Astrocyte of the hippocampus (primary cell): ENCODE measurements around the gene PTGES2.
"Not testable (repeated sequence)": the region's sequence is repeated elsewhere in the genome, so short reads cannot be mapped to it uniquely, and the experiment has no call there.

Experiments
- DNase-seq: peaks from one replicate; pipeline ENCODE4 v3.0.0; 2011; ENCODE audit warnings: low read depth, low spot score

Gene PTGES2

DNA sequence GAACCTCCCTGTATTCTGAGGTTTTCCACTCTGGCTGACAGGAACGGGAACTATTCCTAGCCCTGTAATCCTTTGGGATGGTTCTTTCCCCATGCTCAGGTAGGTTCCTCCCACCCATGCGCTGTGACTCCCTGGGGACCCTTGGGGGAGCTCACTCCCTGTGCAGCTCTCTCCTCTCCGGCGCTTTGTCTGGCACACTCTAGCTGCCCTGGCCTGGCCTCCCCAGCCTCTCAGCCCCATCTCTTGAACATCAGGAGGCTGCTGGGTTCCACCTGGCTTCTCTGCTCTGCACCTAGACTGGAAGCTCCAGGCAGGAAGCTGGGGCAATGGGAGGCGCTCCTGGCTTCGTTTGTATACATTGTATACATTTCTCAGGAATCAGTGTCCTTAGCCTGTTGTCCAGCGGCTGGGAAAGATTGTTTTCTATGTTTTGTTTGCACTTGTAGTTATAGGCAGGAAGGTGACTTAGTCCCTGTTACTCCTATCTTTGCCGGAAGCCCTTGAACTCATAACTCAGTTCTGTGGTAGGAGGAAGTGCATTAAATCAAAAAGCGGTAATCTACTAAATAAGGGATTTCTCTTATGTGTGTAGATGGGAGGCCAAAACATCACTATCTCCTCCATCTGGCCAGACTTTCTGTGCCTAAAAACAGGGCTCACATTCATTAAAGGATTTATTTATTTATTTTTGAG, 39.1 kb downstream of the PTGES2 start:
- no peak for DNase-seq

DNA sequence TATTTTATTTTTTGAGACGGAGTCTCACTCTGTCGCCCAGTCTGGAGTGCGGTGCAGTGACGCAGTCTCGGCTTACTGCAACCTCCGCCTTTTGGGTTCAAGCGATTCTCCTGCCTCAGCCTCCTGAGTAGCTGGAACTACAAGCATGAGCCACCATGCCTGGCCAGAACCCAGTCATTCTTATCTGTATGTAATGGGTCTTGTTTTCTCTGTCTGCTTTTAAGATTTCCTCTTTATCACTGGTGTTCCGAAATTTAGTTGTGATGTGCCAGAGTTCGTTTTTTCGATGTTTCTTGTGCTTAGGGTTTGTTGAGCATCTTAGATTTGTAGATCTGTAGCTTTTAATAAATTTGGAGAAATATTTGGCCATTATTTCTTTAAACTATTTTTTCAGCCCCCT, 40.3 kb downstream of the PTGES2 start:
- DNase-seq = no peak

- no peak for DNase-seq
Observed at GRCh38 chr9:128085943-128086342, 41.6 kb downstream of the PTGES2 start.

DNA sequence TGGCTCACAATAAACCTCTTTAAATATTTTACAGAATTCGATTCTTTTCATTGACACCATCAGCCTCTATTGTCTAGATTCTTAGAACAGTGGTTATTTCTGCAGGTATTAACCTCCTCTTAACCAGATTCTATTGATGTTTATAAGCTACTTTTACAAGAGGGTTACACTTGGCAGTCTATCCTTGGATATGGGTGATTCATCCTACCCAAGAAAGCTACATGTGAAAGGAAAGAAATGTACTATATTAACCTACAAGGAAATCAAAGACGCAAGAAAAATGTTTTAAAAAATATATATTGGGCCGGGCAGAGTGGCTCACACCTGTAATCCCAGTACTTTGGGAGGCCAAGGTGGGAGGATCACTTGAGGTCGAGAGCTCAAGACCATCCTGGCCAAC, 42.8 kb downstream of the PTGES2 start:
- DNase-seq = peak; percentile 39

DNA sequence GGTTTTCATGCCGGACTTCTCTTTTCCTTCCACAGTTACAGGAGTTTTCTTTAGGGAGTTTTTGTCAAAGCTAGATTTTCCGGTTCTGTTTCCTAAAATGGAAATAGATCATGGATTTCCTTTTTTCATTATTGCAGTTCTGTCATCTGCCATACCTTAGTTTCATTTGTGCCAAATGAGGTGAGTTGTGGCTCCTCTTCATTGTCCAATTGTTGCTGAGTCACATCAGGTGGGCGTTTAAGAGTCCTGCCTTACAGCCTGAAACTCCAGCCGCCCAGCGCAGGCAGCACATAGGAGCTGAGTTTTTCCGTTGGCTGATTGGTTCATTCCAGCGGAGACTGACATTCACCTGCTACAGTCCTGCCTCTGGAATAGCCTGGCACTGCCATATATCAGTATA, 45.4 kb downstream of the PTGES2 start:
- DNase-seq = no peak

DNA sequence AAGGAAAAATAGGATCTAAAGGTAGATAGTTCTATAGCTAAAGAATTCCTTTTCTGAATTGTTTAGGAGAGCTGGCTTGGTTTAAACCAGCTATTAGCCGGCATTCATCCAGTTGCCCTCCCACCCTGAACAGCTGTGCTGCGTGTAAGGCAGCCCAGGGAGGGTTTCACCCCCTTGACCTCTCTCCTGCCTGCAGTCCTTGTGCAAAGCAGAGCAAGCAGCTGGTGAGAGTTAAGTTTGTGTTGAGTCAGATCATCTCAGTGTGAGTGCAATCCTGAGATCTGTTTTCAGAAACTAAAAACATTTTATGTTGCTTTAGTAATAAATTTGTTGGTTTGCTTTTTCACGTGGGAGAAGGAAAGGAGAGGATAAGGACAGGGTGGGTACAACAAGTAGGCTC, 46.5 kb downstream of the PTGES2 start:
- DNase-seq = peak; percentile 27

DNA sequence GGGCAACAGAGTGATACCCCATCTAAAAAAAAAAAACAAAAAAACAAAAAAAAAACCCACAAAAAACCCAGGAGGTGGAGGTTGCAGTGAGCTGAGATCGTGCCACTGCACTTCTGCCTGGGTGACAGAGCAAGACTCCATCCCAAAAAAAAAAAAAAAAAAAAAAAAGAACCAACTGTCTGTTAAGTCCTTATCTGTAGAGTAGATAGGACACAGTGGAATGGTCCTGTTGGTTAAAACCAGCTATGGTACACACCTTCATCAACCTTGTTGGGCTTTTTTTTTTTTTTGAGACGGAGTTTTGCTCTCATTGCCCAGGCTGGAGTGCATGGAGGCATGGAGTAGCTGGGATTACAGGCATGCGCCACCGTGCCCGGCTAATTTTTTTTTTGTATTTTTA, 47.3 kb downstream of the PTGES2 start:
- DNase-seq = no peak

DNA sequence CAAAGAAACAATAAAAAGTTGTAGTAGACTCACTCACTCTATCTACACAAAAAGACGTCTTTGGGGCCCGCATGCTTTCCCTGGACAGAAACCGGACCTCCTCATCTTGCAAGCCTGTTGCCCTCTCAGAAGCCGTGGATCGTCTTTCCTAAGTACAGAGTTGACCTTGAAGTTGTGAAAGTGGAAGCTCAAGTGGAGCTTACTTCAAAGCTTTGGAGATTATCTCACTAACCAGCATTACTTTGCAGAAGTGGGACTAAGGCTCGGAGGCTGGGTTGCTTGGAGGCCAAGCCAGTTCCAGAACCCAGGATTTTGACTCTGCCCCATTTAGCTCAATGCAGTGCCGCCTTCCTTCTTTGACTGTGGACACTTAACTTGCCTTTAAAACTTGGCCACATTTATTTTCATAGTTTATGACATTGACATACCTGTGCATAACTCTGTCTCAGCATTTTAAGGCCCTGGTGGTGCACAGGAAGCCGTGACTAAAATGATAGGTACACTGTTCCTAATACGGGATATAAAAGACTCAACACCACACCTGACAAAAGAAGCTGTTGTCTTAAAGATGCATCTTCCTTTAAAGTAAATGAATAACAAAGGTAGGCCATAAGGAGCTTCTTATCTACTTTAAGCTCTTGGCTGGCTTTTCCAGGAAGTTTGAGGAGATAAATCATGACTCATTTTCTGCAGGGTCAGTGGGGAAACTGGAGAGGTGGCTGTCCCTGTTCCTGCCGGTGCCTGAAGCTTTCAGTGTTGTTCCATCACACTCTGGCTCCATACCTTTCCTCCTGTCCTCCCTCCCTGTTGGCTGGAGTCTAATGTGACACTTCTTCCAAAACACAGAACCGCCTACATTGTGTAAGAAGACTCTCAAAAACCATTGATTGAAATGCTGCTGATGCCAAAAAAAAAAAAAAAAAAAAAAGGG, 48.8 kb downstream of the PTGES2 start:
- peak; percentile 30 for DNase-seq

DNA sequence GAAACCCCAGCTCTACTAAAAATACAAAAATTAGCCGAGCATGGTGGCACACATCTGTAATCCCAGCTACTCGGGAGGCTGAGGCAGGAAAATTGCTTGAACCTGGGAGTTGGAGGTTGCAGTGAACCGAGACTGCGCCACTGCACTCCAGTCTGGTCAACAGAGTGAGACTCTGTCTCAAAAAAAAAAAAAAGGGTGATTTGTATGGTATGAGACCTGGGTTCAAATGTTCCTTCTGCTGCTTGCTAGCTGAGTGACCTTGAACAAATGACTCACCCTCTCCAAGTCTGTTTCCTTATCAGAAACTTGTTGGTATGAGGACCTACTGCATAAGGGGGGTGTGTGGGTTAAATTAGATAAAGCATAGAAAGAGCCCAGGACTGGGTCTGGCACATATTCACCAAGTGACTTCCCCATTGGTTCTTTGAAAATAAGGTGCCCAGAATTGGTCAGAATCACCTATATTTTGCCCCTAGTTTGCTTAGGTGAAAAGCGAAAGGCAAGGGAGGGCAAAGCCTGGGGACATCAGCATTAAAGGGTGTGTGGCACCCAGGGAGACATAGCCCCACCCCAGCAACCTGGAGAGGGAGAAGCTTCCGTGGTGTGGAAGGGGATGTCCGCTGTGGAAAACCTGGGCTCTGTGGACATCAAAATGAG, 49.6 kb downstream of the PTGES2 start:
- DNase-seq = no peak

DNA sequence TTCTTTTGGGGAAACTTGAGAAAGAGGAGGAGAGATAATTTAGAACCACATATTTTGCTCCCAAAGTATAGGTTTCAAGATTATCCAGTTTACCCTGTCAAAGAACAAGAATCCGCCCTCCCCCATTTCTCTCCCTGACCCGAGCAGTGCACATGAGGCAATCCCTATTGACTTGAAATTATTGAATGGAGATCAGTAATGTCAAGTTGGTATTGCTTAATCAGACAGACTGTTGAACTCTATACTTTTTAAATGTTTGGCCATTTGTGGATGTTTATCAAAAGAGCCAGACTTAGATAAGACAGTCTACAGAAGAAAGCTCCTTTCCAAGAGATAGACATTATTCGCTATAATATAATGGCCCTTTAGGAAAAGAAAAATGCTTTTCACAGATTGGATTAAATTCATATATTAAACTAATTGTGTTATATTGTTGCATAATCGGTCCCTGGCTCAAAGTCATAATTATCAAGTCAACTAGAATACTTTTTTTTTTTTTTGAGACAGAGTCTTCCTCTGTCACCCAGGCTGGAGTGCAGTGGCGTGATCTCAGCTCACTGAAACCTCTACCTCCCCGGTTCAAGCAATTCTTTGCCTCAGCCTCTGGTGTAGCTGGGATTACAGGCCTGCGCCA, 54.2 kb downstream of the PTGES2 start:
- no peak for DNase-seq

DNA sequence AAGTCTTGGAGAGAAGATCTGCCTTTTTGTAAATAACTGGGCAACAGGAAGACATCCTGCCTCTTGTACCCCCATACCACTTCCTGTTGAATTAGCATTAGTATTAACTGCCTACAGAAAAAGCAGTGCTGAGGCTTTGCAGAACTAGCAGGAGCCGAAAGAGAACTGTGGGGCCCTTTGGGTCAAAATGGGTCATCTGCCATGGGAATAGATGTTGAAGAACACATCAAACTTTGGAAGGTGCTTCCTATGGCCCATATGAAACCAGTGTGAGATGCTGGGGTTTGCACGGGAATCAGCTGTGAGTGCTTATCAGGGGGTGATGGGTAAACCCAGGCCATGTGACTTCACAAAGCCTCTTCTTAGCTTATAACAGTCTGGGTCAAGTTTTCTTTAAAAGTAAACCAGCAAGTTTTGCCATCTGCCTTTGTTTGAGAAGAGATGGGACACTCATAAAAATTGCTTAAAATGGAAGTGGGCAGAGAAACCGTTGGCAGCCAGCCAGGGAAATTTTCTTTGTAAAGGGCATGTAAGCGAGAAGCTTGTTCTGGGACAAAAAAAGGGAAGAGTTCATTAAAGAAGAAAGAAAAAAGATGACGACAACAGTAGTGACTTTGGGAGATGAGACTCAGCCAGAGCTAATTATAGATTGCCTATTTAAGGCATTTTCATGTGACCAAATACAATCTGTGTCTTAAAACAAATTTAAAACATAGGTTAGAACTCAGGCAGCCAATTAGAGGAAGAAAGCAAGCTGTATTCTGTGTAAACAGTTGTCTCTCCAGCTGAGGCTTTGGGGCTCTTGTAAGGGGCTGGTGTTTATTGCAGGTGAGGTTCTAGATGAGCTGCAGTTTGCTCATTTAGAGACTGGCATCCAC, 55.1 kb downstream of the PTGES2 start:
- DNase-seq = peak; percentile 84

GRCh38 chr9:128071475-128071874, 56.1 kb downstream of the PTGES2 start:
- DNase-seq = not testable (repeated sequence)

- no peak for DNase-seq
Observed at GRCh38 chr9:128070874-128071273, 56.7 kb downstream of the PTGES2 start.
